Mesenchymal stem cell (in vitro differentiated cells and primary cell): ENCODE measurements around the gene EP400.

ENCODE experiments used
- DNase-seq: peaks from one replicate; pipeline ENCODE4 v3.0.0-alpha.2; 2013
- H2AFZ ChIP-seq: one replicate; pipeline ENCODE4 v1.6.1; 2013; ENCODE audit warnings: low read depth, mild to moderate bottlenecking, control low read depth, inconsistent platforms, low read length, moderate library complexity
- H2AK5ac ChIP-seq: 2 replicates; pipeline ENCODE4 v1.6.1; 2013; ENCODE audit warnings: low read length, moderate library complexity, mild to moderate bottlenecking, inconsistent platforms; ENCODE audit not compliant: severe bottlenecking
- H2BK120ac ChIP-seq: one replicate; pipeline ENCODE4 v1.6.1; 2013; ENCODE audit warnings: low read depth, mild to moderate bottlenecking, inconsistent platforms, low read length, moderate library complexity
- H2BK12ac ChIP-seq, 2 experiments: one replicate each; pipeline ENCODE4 v1.6.1; 2013; ENCODE audit warnings: inconsistent platforms in 2 of 2, low read length in 2 of 2, mild to moderate bottlenecking in 2 of 2, moderate library complexity in 2 of 2, control low read depth in 1 of 2
- H2BK15ac ChIP-seq: one replicate; pipeline ENCODE4 v1.6.1; 2013; ENCODE audit warnings: mild to moderate bottlenecking, low read depth, inconsistent platforms; ENCODE audit not compliant: poor library complexity, severe bottlenecking
- H2BK5ac ChIP-seq: 2 replicates; pipeline ENCODE4 v1.6.1; 2013; ENCODE audit warnings: low read depth, mild to moderate bottlenecking, low read length, control low read depth, inconsistent platforms; ENCODE audit not compliant: poor library complexity, severe bottlenecking
- H3K14ac ChIP-seq, 2 experiments: one replicate each; pipeline ENCODE4 v1.6.1; 2013; ENCODE audit warnings: inconsistent platforms in 2 of 2, low read length in 2 of 2, control low read depth in 1 of 2, mild to moderate bottlenecking in 1 of 2, moderate library complexity in 1 of 2
- H3K18ac ChIP-seq, 2 experiments: one replicate each; pipeline ENCODE4 v1.6.1; 2013; ENCODE audit warnings: inconsistent platforms in 2 of 2, low read length in 2 of 2, control low read depth in 1 of 2, low read depth in 1 of 2, mild to moderate bottlenecking in 1 of 2
- H3K23ac ChIP-seq, 2 experiments: one replicate each; pipeline ENCODE4 v1.6.1; 2013; ENCODE audit warnings: inconsistent platforms in 2 of 2, low read length in 2 of 2, mild to moderate bottlenecking in 2 of 2, moderate library complexity in 2 of 2, control low read depth in 1 of 2
- H3K27ac ChIP-seq: 2 replicates; pipeline ENCODE4 v1.5.1; 2013; ENCODE audit warnings: mild to moderate bottlenecking, moderate library complexity, low read length, control low read depth, inconsistent platforms; ENCODE audit not compliant: poor library complexity, severe bottlenecking
- H3K27me3 ChIP-seq, 2 experiments: 2 replicates each; pipeline versions ENCODE4 v1.6.1 to v1.7.0; 2013; ENCODE audit warnings: low read length in 2 of 2, mild to moderate bottlenecking in 2 of 2, moderate library complexity in 2 of 2, control low read depth in 1 of 2, inconsistent platforms in 1 of 2; ENCODE audit not compliant: control insufficient read depth in 1 of 2, insufficient read depth in 1 of 2
- H3K36me3 ChIP-seq, 2 experiments: 2 replicates each; pipeline versions ENCODE4 v1.6.1 to v1.7.0; 2013; ENCODE audit warnings: low read length in 2 of 2, control low read depth in 1 of 2, inconsistent platforms in 1 of 2, low read depth in 1 of 2, mild to moderate bottlenecking in 1 of 2; ENCODE audit not compliant: insufficient read depth in 2 of 2, control insufficient read depth in 1 of 2
- H3K4ac ChIP-seq, 2 experiments: one replicate each; pipeline ENCODE4 v1.6.1; 2013; ENCODE audit warnings: inconsistent platforms in 2 of 2, low read length in 2 of 2, mild to moderate bottlenecking in 2 of 2, moderate library complexity in 2 of 2, control low read depth in 1 of 2, low read depth in 1 of 2
- H3K4me1 ChIP-seq: 2 replicates; pipeline ENCODE4 v1.6.1; 2013; ENCODE audit warnings: low read depth, low read length, control low read depth; ENCODE audit not compliant: control insufficient read depth, insufficient read depth
- H3K4me2 ChIP-seq: 2 replicates; pipeline ENCODE4 v1.6.1; 2013; ENCODE audit warnings: low read length, mild to moderate bottlenecking, inconsistent platforms; ENCODE audit not compliant: poor library complexity, severe bottlenecking
- H3K4me3 ChIP-seq, 2 experiments: 2 replicates each; pipeline versions ENCODE4 v1.5.1 to v1.7.0; 2013; ENCODE audit warnings: low read length in 2 of 2, mild to moderate bottlenecking in 2 of 2, control low read depth in 1 of 2, low read depth in 1 of 2; ENCODE audit not compliant: insufficient read depth in 1 of 2
- H3K79me1 ChIP-seq: replicated peaks from 2 replicates; pipeline ENCODE4 v1.6.1; 2013; ENCODE audit warnings: mild to moderate bottlenecking, control low read depth, low read length, inconsistent platforms; ENCODE audit not compliant: poor library complexity, severe bottlenecking
- H3K9ac ChIP-seq: 2 replicates; pipeline ENCODE4 v1.7.0; 2013; ENCODE audit warnings: mild to moderate bottlenecking, low read length, moderate library complexity
- H3K9me3 ChIP-seq: 2 replicates; pipeline ENCODE4 v1.7.0; 2013; ENCODE audit warnings: mild to moderate bottlenecking, low read length; ENCODE audit not compliant: control insufficient read depth
- H4K8ac ChIP-seq: one replicate; pipeline ENCODE4 v1.6.1; 2013; ENCODE audit warnings: inconsistent platforms, mild to moderate bottlenecking, low read length, moderate library complexity
- H4K91ac ChIP-seq: one replicate; pipeline ENCODE4 v1.6.1; 2013; ENCODE audit warnings: mild to moderate bottlenecking, low read length, inconsistent platforms
- WGBS: methylation state at CpG from one replicate; pipeline ENCODE4 v1.1.7; 2013; ENCODE audit warnings: mixed read lengths; 5-methylcytosine and 5-hydroxymethylcytosine counted together

Gene EP400

DNA sequence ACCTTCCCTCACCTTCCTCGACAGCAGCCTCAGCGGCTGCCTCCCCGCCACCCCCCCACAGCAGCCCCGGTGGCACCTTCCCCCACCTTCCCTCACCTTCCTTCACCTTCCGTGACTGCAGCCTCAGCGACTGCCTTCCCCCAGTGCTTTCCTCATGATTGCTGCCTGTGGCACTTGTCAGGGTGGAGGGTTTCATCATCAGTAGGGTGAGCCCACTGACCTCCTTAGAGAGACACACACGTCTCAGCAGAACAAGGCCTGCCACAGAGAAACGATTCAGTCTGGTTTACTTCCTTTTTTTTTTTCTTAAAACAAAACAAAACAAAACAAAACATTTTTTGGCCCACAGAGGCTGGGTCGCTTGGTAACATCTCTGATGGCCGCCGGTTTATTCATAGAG is 75.0 kb downstream of the EP400 start:
- no peak overlapping the region for H3K9ac ChIP-seq
- peaks cover 70 to 94% of the 10 kb centered on the region in 2 experiments for H3K36me3 ChIP-seq
- no peak overlapping the region for H3K4me3 ChIP-seq
- no peak overlapping the region for H2BK12ac ChIP-seq
- no peak overlapping the region for H2BK5ac ChIP-seq
- H2AFZ ChIP-seq: no peak overlapping the region
- H4K91ac ChIP-seq: no peak overlapping the region
- DNase-seq: no peak
- no peak overlapping the region for H3K27ac ChIP-seq
- 96% methylated on average over 11 of the region's 11 CpGs for WGBS
- H3K27me3 ChIP-seq: no peaks in the 10 kb centered on the region
- H2BK15ac ChIP-seq: no peak overlapping the region
- no peak overlapping the region for H3K23ac ChIP-seq
- no peak overlapping the region for H3K18ac ChIP-seq
- no peak overlapping the region for H4K8ac ChIP-seq
- peaks cover 47% of the 10 kb centered on the region for H3K79me1 ChIP-seq
- no peak overlapping the region for H3K4ac ChIP-seq
- H3K14ac ChIP-seq: no peak overlapping the region
- H3K4me1 ChIP-seq: peaks cover 8% of the 10 kb centered on the region
- no peaks in the 10 kb centered on the region for H3K9me3 ChIP-seq
- no peak overlapping the region for H3K4me2 ChIP-seq
- H2AK5ac ChIP-seq: no peak overlapping the region
- H2BK120ac ChIP-seq: no peak overlapping the region

DNA sequence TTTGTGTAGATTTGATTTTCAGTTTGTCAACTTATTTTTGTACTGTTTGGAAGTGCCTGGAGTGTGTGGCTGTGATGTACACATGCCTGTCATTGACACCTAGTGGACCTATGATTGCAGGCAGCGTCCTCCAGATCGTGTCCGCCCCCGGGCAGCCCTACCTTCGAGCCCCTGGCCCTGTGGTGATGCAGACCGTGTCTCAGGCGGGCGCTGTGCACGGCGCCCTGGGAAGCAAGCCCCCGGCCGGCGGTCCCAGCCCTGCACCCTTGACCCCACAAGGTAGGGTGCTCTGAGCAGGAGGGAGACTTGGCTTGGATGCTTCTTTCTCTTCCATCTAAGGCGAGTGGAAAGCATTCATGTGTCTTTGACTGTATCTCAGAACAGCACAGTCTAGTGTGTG is 75.8 kb downstream of the EP400 start:
- no peak overlapping the region for H2BK15ac ChIP-seq
- H3K23ac ChIP-seq: no peak overlapping the region
- H3K18ac ChIP-seq: no peak overlapping the region
- H2BK5ac ChIP-seq: no peak overlapping the region
- no peak overlapping the region for H4K8ac ChIP-seq
- 97% methylated on average over 14 of the region's 14 CpGs for WGBS
- H3K27me3 ChIP-seq: no peaks in the 10 kb centered on the region
- peaks cover 66 to 94% of the 10 kb centered on the region in 2 experiments for H3K36me3 ChIP-seq
- no peak overlapping the region for H3K9ac ChIP-seq
- no peak overlapping the region for H4K91ac ChIP-seq
- H3K79me1 ChIP-seq: peaks cover 40% of the 10 kb centered on the region
- no peak overlapping the region for H2AFZ ChIP-seq
- no peak overlapping the region for H2BK120ac ChIP-seq
- peaks cover 8% of the 10 kb centered on the region for H3K4me1 ChIP-seq
- H3K14ac ChIP-seq: no peak overlapping the region
- no peak for DNase-seq
- H3K4me2 ChIP-seq: no peak overlapping the region
- H3K27ac ChIP-seq: no peak overlapping the region
- H3K9me3 ChIP-seq: no peaks in the 10 kb centered on the region
- no peak overlapping the region for H2AK5ac ChIP-seq
- no peak overlapping the region for H3K4me3 ChIP-seq
- H2BK12ac ChIP-seq: no peak overlapping the region
- H3K4ac ChIP-seq: no peak overlapping the region

DNA sequence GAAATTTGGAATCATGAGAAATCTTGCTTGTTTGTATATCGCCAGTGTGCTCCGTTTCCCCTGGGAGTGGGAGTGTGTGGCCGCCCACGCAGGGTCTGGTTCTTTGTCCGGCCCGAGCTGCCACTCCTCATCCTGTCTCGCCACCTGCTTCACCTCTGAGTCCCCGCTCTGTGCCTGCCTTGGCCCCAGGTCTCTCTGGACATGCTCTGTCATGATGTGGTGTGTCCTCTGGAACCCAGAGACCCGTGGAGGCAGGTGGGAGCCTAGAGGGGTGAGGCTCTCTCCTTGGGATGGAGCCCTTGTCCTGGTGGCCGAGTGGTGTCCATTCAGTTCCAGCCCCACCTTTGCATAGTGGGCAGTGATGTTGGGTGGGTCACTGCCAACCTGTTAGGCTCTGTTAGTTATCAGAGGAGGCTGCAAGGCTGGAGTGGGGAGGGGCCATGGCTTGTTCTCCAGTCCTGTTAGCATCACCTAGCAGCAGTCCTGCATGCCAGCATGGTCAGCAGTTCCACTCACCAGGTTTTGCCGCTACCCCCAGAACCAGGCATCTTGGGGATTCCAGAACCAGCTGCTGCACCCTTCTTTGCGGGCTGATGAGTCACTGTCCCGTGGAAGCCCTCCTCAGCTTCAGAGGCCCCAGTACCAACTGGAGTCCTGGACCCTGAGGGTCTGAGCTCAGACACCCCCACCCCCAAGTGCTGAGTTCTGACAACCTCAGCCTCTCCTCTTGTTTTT is 76.5 kb downstream of the EP400 start:
- peaks cover 66 to 97% of the 10 kb centered on the region in 2 experiments for H3K36me3 ChIP-seq
- H2BK15ac ChIP-seq: no peak overlapping the region
- H3K14ac ChIP-seq: no peak overlapping the region
- peaks cover 43% of the 10 kb centered on the region for H3K79me1 ChIP-seq
- H3K4me2 ChIP-seq: no peak overlapping the region
- H3K27ac ChIP-seq: no peak overlapping the region
- no peak overlapping the region for H3K9ac ChIP-seq
- H4K91ac ChIP-seq: no peak overlapping the region
- 96% methylated on average over 13 of the region's 13 CpGs for WGBS
- no peak overlapping the region for H2AK5ac ChIP-seq
- H4K8ac ChIP-seq: no peak overlapping the region
- H2BK5ac ChIP-seq: no peak overlapping the region
- no peak overlapping the region for H3K18ac ChIP-seq
- no peak overlapping the region for H2BK12ac ChIP-seq
- peaks cover 11% of the 10 kb centered on the region for H3K4me1 ChIP-seq
- no peak overlapping the region for H3K4ac ChIP-seq
- no peaks in the 10 kb centered on the region for H3K27me3 ChIP-seq
- H2AFZ ChIP-seq: no peak overlapping the region
- no peak overlapping the region for H3K4me3 ChIP-seq
- no peaks in the 10 kb centered on the region for H3K9me3 ChIP-seq
- no peak overlapping the region for H2BK120ac ChIP-seq
- H3K23ac ChIP-seq: no peak overlapping the region
- no peak for DNase-seq

DNA sequence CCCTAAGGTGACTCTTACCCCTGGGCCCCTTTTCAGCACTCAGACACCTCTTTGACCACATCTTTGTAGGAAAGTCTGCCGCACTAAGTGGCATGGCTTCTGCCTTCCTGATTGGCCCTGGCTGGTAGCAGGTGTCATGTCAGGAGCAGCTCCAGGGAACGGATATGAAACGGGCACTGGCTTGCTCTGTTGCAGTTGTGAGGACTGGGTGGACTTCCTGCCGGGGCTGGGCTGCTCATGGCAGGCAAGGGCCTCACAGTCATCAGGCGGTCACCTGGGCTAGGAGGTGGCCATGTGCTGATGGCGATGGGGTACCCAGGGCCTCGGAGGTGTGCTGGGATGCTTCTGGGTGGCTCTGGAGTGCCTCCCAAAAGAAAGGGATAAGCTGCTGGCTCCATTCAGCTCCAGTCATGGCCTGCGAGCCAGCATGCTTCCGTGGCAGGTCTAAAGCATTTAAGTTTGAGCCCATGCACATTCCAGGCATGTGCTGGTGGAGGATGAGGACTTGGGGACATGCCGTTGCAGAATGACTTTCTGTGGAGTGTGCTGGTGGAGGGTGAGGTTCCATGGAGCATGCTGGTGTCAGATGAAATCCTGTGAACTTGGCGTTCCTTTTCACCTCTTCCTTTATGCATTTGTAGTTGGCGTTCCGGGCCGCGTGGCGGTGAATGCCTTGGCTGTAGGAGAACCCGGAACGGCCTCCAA is 77.2 kb downstream of the EP400 start:
- H3K4ac ChIP-seq: no peak overlapping the region
- H4K8ac ChIP-seq: no peak overlapping the region
- no peak overlapping the region for H3K14ac ChIP-seq
- no peak overlapping the region for H4K91ac ChIP-seq
- H2BK5ac ChIP-seq: no peak overlapping the region
- no peak overlapping the region for H2AK5ac ChIP-seq
- no peak for DNase-seq
- no peak overlapping the region for H3K9ac ChIP-seq
- no peak overlapping the region for H3K4me3 ChIP-seq
- no peak overlapping the region for H3K27ac ChIP-seq
- H2BK15ac ChIP-seq: no peak overlapping the region
- H3K4me1 ChIP-seq: peaks cover 11% of the 10 kb centered on the region
- no peak overlapping the region for H2BK12ac ChIP-seq
- no peaks in the 10 kb centered on the region for H3K9me3 ChIP-seq
- 97% methylated on average over 18 of the region's 18 CpGs for WGBS
- H3K4me2 ChIP-seq: no peak overlapping the region
- peaks cover 64 to 94% of the 10 kb centered on the region in 2 experiments for H3K36me3 ChIP-seq
- no peak overlapping the region for H2BK120ac ChIP-seq
- peaks cover 43% of the 10 kb centered on the region for H3K79me1 ChIP-seq
- no peak overlapping the region for H3K23ac ChIP-seq
- no peak overlapping the region for H2AFZ ChIP-seq
- H3K18ac ChIP-seq: no peak overlapping the region
- no peaks in the 10 kb centered on the region for H3K27me3 ChIP-seq
